ENCODE data around the gene FIG4.
"Not testable (repeated sequence)": the region's sequence is repeated elsewhere in the genome, so short reads cannot be mapped to it uniquely, and the experiment has no call there.

Gene FIG4

DNA sequence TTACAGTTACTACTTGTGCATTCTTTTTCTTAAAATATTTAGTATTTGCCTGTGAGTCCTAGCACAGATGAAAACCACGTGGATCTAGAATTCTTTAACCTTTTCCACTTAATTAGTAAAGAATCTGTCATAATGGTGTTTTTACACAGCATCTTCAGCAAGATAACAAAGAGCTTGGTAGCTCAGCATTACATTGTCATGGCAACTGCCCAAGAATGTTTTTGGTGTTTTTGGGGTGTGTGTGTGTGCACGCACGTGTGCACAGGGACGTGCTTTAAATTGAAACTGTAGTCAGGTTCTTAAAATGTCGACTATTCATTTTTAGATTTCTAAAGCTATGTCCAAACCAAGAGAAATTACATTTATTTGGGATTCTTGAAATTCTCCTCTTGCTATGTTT, 108.0 kb downstream of the FIG4 start:
- DNase-seq (ENCODE audit: low spot score): no peak

- DNase-seq (ENCODE audit: low spot score): no peak
Measured at GRCh38 chr6:109799664-109800063, 108.6 kb downstream of the FIG4 start.

- DNase-seq (ENCODE audit: low spot score): no peak
Measured at GRCh38 chr6:109800771-109801170, 109.7 kb downstream of the FIG4 start.

DNA sequence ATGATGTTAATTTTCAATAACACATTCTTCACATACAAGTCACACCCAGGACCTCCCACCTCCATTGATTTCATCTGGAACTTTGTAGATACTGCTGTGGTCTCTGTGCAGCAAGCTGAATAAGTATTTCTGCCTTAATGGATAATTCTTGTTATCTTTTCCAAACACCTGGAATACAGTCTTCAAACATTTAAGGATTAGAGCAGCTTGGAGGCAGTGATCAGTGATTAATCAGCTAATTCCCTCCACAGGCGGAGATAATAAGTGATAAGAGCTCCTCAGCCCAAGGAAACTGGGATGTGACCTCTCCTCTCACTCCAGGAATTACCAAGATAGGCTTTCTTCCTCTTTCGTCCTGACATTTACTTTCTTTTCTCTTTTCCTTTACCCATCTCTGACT, 110.7 kb downstream of the FIG4 start:
- no peak for DNase-seq (ENCODE audit: low spot score)

DNA sequence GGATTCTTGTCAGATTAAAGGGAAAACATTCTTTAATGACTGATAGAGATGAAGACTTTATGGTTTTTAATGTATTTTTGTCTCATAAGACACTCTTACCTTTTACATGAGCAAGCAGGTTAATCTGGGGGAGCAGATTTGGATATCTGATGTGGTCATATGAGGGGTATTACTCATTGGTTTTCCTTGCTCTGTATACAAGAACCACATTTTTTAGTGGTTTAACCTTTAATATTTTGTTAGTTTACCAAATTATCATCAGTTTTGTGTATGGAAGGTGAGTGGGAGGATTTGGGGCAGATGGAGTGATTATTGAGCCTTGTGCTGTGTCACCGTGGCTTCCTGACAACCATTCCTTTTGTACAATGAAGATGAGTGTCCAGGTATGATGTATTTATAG, 112.9 kb downstream of the FIG4 start:
- no peak for DNase-seq (ENCODE audit: low spot score)

DNA sequence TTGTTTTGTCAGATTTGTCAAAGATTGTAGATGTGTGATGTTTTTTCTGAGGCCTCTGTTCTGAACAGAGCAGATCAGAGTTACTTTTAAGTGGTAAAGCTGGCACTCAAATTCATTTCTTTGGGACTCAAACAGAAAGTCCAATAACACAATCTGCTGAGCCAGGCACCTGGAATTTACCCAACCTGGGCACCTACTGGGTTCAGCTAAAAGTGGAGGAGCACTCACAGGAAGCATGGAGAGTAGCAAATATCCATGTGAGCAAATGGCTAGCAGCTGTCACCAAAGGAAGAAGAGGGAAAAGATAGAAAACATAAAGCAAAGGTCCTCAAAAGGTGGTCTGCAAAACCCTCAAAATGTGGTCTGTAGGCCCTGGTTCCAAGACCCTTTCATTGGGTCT, 116.8 kb downstream of the FIG4 start:
- DNase-seq (ENCODE audit: low spot score): no peak

- no peak for DNase-seq (ENCODE audit: low spot score)
Measured at GRCh38 chr6:109808837-109809236, 117.7 kb downstream of the FIG4 start.

- no peak for DNase-seq (ENCODE audit: low spot score)
Measured at GRCh38 chr6:109815054-109815453, 124.0 kb downstream of the FIG4 start.

GRCh38 chr6:109816452-109817374, 125.6 kb downstream of the FIG4 start:
- no peak for DNase-seq (ENCODE audit: low spot score)

DNA sequence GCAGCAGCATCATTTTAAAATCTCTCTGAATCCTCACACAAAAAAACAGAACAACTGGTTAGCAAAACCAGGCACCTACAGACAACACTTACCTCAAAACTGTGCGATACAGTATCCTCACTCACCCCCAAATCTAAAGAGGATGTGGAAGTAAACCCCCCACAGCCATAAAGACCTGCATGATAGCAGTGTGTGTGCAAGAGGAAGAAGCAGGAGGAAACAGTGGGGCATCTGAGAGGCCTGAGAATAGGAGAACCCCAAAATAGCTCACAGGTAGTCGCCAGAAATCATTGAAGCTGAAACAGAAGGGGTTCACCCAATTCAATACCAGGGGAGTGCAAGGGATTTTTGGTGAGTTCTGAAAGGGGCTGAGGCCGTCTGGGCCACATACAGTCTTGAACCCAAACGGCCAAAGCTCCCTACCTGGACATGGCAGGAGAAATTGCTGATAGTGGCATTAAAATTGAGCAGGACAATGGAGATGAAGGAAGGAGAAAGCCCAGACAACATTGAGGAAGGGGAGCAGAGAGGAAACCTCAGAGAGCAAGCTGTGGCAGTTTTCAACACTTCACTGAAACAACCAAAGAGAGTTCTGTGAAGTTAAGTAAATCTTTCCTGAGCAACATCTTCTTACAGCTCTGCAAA, 129.7 kb downstream of the FIG4 start:
- no peak for DNase-seq (ENCODE audit: low spot score)

- no peak for DNase-seq (ENCODE audit: low spot score)
Measured at GRCh38 chr6:109821428-109821827, 130.3 kb downstream of the FIG4 start.

DNA sequence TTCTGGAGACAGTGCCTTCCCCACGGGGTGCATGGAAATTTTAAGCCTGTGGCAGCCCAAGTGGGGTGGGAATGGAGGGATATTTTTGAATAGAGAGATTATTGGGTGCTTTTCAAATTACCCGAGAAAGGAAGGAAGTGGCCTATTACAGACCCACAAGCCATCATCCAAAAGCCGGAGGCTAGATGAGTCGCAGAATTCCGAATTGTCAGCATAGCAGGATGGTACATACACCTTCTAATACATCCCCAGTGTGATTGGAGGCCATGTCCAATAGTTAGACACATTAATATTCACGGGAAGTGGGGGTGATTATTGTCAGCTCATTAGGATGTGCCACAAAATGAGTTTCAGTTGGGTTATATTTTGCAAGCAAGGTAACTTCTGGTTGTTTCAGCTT, 133.0 kb downstream of the FIG4 start:
- DNase-seq (ENCODE audit: low spot score): no peak

DNA sequence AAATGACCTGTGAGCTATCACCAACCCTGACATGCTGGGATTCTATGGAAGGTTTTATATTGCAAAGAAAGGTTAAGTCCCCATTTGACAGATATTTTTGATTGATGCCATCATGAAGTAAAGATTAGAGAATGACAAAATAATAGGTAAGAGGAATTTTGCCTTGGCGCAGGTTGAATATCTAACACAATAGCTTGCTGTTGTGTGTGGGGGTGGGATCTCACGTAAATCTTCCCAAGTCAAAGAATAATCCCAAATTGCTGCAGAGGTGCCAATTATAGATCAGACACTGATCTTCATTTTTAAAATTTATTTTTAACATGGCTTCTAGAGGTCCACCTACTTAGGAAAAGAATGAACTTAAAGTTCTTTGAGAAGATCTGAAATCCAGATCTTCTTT, 135.5 kb downstream of the FIG4 start:
- DNase-seq (ENCODE audit: low spot score): no peak

- not testable (repeated sequence) for DNase-seq (ENCODE audit: low spot score)
Measured at GRCh38 chr6:109831352-109831751, 140.3 kb downstream of the FIG4 start.

GRCh38 chr6:109834131-109834530, 143.0 kb downstream of the FIG4 start:
- DNase-seq (ENCODE audit: low spot score): no peak

DNA sequence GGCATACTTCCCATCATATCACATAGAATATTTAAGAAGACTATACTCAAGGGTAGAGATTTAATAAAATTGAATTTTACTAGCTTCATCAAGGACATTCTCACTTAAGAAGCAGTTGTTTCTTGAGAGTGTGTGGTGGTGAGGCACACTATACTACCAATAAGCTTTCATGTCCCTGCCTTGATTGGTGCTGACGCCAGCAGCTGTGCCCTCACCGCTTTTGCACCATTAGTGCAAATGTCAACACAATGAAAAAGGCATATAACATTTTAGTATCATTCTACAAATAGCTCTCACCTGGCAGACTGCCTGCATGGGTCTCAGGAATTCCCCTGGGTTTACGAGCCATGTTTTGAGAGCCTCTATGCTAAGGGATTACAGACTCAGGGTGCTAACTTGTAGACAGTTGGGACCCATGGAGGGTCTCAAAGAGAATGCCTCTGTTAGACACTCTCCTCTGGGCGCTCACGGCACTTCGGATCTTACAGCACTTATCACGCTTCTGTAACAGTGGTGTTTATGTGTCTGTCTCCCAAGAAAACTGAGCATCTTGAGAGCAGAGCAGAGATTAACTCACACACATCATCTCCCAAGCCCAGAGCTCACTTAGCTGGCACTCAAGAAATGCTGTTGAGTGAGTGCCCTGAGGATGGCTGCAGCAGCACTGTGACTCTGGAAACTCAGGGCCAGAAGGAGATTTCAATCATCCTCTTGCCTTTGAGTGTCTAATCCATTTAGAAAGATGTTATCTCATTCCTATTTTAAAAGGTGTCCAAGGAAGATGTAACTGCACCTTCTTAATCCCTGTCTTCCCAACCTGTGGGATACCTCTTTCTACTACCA, 143.7 kb downstream of the FIG4 start:
- no peak for DNase-seq (ENCODE audit: low spot score)

DNA sequence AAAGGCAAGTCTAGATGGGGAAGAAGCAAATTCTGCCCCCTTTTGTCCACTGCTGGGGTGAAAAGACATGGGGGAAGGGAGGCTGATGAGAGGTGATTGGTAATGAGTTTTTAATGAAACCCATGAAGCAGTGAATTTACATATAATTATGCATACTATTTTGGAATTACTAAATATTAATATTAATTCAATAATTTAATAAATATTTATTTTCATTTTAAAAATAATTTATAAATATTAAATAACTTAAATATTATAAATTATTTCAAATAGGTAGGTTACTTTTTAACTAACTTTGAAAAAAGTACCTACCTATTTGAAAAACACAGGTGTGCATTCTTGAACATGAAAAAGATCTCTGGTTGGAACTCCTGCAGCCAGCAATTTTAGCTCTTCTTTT, 148.9 kb downstream of the FIG4 start:
- DNase-seq (ENCODE audit: low spot score): no peak

DNA sequence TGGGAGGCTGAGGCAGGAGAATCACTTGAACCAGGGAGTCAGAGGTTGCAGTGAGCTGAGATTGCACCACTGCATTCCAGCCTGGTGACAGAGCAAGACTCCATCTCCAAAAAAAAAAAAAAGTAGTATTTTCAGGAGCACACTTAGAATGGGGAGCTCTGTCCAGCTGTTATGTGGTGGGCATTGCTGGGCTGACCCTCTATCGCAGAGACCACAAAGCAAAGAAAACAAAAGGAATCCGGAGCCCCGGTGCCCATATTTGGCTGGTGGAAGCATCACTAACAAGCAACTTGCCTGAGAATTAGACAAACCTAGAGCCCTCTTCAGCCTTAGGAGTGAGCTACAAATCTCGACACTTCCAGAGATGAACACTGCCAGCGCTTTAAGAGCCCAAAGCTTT, 149.7 kb downstream of the FIG4 start:
- no peak for DNase-seq (ENCODE audit: low spot score)

DNA sequence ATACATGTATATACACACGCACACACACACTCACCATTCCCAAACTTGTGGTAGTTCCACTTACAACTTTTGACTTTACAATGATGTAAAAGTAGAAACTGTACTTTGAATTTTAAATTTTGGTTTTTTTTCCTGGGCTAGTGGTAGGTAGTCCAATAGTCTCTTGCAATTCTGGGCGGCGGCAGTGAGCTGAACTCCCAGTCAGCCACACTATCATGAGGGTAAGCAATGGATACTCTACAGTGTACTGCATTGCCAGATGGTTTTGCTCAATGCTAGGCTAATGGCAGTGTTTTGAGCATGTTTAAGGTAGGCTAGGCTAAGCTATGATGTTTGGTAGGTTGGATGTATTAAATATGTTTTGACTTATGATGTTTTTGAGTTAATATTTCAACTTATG, 150.8 kb downstream of the FIG4 start:
- no peak for DNase-seq (ENCODE audit: low spot score)

- no peak for DNase-seq (ENCODE audit: low spot score)
Measured at GRCh38 chr6:109852713-109853112, 161.6 kb downstream of the FIG4 start.

GRCh38 chr6:109853426-109853825, 162.3 kb downstream of the FIG4 start:
- no peak for DNase-seq (ENCODE audit: low spot score)

DNA sequence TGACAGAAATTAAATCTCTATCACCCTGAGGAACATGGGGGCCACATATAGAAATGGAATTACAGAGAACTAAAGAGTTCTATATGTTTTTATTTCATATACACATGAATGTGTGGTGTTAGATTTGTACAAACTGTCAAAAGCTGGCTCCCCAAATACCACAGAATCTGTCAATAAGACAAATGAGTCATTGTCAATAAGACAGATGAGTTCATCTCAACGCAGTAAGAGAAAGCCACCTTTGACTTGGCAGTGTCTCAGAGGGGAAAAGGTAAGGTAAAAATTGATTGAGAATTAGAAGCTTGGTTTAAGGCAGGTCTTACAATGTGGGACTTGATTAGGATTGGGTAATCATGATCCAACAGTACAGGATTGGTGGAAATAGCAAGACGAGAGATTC, 162.9 kb downstream of the FIG4 start:
- DNase-seq (ENCODE audit: low spot score): no peak
